PC-9 (cell line): ENCODE results near the gene USE1. TPM values are rescaled to one million over a fixed set of nuclear protein-coding genes. Genes with fewer than 3 reads are reported as not detected.

Source experiments
- BruUV-seq: library from RNA; stranded (reverse); fragments of 400-500 nt; replicated peaks from 2 replicates; lab custom pipeline; 2021; lab: Mats Ljungman, UMichigan
- CTCF ChIA-PET: fragments of 300-600 bp; sonication (Branson Sonifier 250); formaldehyde crosslinking; loops from one replicate; lab custom pipeline; 2022; ENCODE audit warnings: antibody characterized with exemption; lab: Charles Lee
- POLR2A ChIA-PET: fragments of 300-600 bp; sonication (Branson Sonifier 250); formaldehyde crosslinking; loops from one replicate; lab custom pipeline; 2022; ENCODE audit warnings: antibody characterized with exemption; ENCODE audit not compliant: unreplicated experiment; lab: Charles Lee
- DNase-seq, 2 experiments: peaks; one replicate each; pipeline versions ENCODE4 v3.0.0 to v3.0.0-alpha.2; 2015 to 2022; ENCODE audit warnings: mixed read lengths in 1 of 2
- H2AFZ ChIP-seq: fragments of 200-600 bp; sonication (generic); 2 replicates; pipeline ENCODE4 v1.8.1; 2017; ENCODE audit warnings: antibody characterized with exemption
- H3F3A ChIP-seq: fragments of 200-600 bp; sonication (generic); 2 replicates; pipeline ENCODE4 v1.8.1; 2017; ENCODE audit warnings: antibody characterized with exemption, mild to moderate bottlenecking, low read depth; ENCODE audit not compliant: insufficient read depth
- H3K27ac ChIP-seq: fragments of 200-600 bp; sonication (generic); 2 replicates; pipeline ENCODE4 v1.6.1; 2016; ENCODE audit warnings: mixed run types
- H3K27me3 ChIP-seq: fragments of 200-600 bp; sonication (generic); 2 replicates; pipeline ENCODE4 v1.6.1; 2016; ENCODE audit warnings: low read depth, mixed run types; ENCODE audit not compliant: insufficient read depth
- H3K36me3 ChIP-seq: fragments of 200-600 bp; sonication (generic); 2 replicates; pipeline ENCODE4 v1.6.1; 2016; ENCODE audit warnings: low read depth, mixed run types
- H3K4me1 ChIP-seq: fragments of 200-600 bp; sonication (generic); replicated peaks from 2 replicates; pipeline ENCODE4 v1.6.1; 2016; ENCODE audit warnings: mixed run types; ENCODE audit not compliant: insufficient read depth
- H3K4me2 ChIP-seq: fragments of 200-600 bp; sonication (generic); 2 replicates; pipeline ENCODE4 v1.6.1; 2017; ENCODE audit warnings: mixed run types
- H3K4me3 ChIP-seq: fragments of 200-600 bp; sonication (generic); 2 replicates; pipeline ENCODE4 v1.6.1; 2016; ENCODE audit warnings: mixed run types
- H3K79me2 ChIP-seq: fragments of 200-600 bp; sonication (generic); 2 replicates; pipeline ENCODE4 v1.6.1; 2017; ENCODE audit warnings: low read depth, mixed run types
- H3K9me2 ChIP-seq: fragments of 200-600 bp; sonication (generic); 2 replicates; pipeline ENCODE4 v1.8.1; 2017; ENCODE audit warnings: mild to moderate bottlenecking; ENCODE audit not compliant: insufficient read depth
- H3K9me3 ChIP-seq: fragments of 200-600 bp; sonication (generic); 2 replicates; pipeline ENCODE4 v1.8.1; 2016; ENCODE audit warnings: low read depth; ENCODE audit not compliant: insufficient read depth
- H4K20me1 ChIP-seq: fragments of 200-600 bp; sonication (generic); 2 replicates; pipeline ENCODE4 v1.8.1; 2017; ENCODE audit not compliant: insufficient read depth
- EZH2 ChIP-seq: fragments of 200-600 bp; sonication (generic); IDR thresholded peaks from 2 replicates; pipeline ENCODE4 v1.8.0; 2017; ENCODE audit warnings: antibody characterized with exemption, low read depth
- intact Hi-C: fragments of 100-400 bp; cut with micrococcal nuclease; formaldehyde crosslinking; loops from one replicate; pipeline ENCODE4 v1.10.0; 2022; ENCODE audit not compliant: unreplicated experiment
- total RNA-seq: library from RNA; stranded (reverse); gene quantifications from 2 replicates; pipeline ENCODE4 v1.2.3, GENCODE V29; 2021
- TF ChIP-seq, protein P1 (sequence below): fragments of 200-600 bp; sonication (generic); conservative IDR thresholded peaks from 2 replicates; pipeline ENCODE4 v1.6.1; 2017; ENCODE audit warnings: mixed run types, antibody characterized with exemption, mild to moderate bottlenecking, moderate library complexity

The USE1 gene
- total RNA-seq, 1 experiment from 2014 or later, result 19.8 TPM

DNA sequence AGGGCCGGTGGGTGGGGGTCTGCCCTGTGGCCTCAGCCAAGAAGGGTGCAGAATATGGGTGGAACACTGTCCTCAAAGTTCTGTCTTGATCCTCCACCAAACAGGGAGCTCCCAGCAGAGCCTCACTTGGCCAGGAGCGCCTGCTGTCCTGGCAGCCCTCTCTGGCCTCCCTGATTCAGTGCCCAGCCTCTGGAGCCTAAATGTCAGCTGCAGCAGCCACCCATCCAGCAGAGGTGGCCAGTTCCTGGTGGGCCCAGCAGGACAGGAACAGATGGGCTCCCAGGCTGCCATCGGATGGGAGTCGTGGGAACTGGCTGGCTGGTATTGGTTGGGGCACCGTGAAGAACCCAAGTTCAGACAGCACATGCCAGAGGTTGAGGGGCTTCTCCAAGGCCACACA is 1.8 kb upstream of the USE1 start:
- no peak overlapping the region for H2AFZ ChIP-seq
- intact Hi-C loops, result no loop called here
- no peak for TF ChIP-seq EZH2
- TF ChIP-seq, protein P1, sequence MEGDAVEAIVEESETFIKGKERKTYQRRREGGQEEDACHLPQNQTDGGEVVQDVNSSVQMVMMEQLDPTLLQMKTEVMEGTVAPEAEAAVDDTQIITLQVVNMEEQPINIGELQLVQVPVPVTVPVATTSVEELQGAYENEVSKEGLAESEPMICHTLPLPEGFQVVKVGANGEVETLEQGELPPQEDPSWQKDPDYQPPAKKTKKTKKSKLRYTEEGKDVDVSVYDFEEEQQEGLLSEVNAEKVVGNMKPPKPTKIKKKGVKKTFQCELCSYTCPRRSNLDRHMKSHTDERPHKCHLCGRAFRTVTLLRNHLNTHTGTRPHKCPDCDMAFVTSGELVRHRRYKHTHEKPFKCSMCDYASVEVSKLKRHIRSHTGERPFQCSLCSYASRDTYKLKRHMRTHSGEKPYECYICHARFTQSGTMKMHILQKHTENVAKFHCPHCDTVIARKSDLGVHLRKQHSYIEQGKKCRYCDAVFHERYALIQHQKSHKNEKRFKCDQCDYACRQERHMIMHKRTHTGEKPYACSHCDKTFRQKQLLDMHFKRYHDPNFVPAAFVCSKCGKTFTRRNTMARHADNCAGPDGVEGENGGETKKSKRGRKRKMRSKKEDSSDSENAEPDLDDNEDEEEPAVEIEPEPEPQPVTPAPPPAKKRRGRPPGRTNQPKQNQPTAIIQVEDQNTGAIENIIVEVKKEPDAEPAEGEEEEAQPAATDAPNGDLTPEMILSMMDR, result no peak
- H3K9me2 ChIP-seq, result no peaks in the 10 kb centered on the region
- no peaks in the 10 kb centered on the region for H3K9me3 ChIP-seq
- DNase-seq, result no peak
- ChIA-PET POLR2A (no interaction called here), CTCF (no interaction called here)
- H3K27me3 ChIP-seq, result no peaks in the 10 kb centered on the region
- peaks cover 6% of the 10 kb centered on the region; the same call in 1 of the 2 replicates for H3K36me3 ChIP-seq
- H3K79me2 ChIP-seq, result no peaks in the 10 kb centered on the region; the same call in 1 of the 2 replicates
- no peak overlapping the region for H3K4me2 ChIP-seq
- H3K27ac ChIP-seq, result no peak overlapping the region
- H3K4me3 ChIP-seq, result no peak overlapping the region
- no TSS peak for BruUV-seq
- peaks cover 14% of the 10 kb centered on the region for H3K4me1 ChIP-seq
- peaks cover 26% of the 10 kb centered on the region for H3F3A ChIP-seq
- no peaks in the 10 kb centered on the region for H4K20me1 ChIP-seq

DNA sequence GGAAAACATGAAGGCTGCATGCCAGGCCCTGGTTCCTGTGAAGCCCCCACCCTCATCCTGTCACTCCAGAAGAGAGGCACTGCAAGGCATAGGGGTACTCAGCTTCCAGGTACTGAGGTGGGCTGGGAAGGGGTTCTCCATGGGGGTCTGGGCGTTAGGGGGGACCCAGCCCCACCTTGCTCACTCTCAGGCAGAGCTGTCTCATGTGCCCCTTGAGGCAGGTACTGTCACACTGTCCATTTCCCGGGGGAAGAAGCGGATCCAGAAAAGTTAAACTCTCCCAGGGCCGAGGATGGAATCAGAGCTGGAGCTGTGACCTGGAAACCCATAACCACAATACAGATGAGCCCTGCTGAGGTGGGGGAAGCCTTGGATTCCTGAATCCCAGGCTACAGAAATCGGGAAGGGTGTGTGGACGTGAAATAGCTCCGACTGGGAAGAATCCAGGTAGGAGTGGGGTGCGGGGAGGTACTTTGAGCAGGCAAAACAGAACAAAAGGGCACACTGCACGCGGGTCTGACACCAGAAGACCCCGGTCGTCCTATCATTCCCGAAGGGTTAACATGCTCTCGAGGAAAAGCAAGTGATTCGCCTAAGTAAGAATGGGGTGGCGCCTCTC is 540 bp upstream of the USE1 start:
- TF ChIP-seq EZH2, result no peak
- TF ChIP-seq, protein P1, result no peak
- DNase-seq, result no peak
- Histone ChIP-seq H3K4me2 (peak overlapping the region; percentile 94), H3K27ac (peak overlapping the region; percentile 84), H3K27me3 (no peaks in the 10 kb centered on the region), H3K4me3 (peak overlapping the region; percentile 64), H3K4me1 (peaks cover 14% of the 10 kb centered on the region), H3K9me3 (no peaks in the 10 kb centered on the region), H3K9me2 (no peaks in the 10 kb centered on the region), H2AFZ (peak overlapping the region; percentile 79), H3K79me2 (no peaks in the 10 kb centered on the region; the same call in 1 of the 2 replicates), H3K36me3 (peaks cover 6% of the 10 kb centered on the region; the same call in 1 of the 2 replicates), H4K20me1 (no peaks in the 10 kb centered on the region), H3F3A (peaks cover 19% of the 10 kb centered on the region; the same call in 1 of the 2 replicates)
- intact Hi-C loops, result no loop called here
- ChIA-PET POLR2A (interaction anchor here (0.6 to 1.6 kb wide), 6 partner anchors 12 to 524 kb away, joined by 4 to 19 read pairs (median 4); partner anchors contain the start of genes BABAM1 and OCEL1), CTCF (interaction anchor here (0.7 to 0.8 kb wide), 2 partner anchors 9 to 124 kb away, joined by 3 read pairs; no protein-coding TSS in a partner anchor)
- BruUV-seq, result TSS peak; percentile 93

DNA sequence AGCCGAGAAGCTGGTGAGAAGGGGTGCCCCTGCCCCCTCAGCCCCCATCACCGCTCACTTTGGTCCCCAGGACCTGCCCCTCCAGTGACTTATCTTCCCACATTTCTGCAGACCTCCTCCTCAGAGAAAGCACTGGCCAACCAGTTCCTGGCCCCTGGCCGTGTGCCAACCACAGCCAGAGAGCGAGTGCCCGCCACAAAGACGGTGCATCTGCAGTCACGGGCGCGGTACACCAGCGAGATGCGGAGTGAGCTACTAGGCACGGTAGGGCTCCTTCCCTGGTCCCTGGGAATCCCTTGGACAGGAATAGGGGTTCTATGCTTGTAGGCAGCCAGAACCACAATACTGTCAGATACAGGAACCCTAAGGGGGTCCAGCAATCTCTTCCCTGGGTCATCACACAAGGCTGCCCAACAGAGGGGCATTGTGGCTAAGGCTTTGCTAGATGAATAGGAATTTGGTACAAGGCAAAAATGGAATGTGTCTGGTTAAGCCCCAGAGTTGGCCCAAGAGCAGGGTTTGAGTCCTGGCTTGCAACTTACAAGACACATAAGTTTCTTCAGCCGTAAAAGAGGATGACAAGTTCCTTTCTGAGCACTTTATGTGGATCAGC is 1.0 kb downstream of the USE1 start:
- H3K4me1 ChIP-seq, result peaks cover 26% of the 10 kb centered on the region
- TF ChIP-seq EZH2, result no peak
- TF ChIP-seq, protein P1, result no peak
- H3K27ac ChIP-seq, result no peak overlapping the region
- H4K20me1 ChIP-seq, result no peaks in the 10 kb centered on the region
- CTCF ChIA-PET, result no interaction called here
- intact Hi-C loops, result no loop called here
- H2AFZ ChIP-seq, result no peak overlapping the region
- POLR2A ChIA-PET, result interaction anchor here (0.6 to 1.6 kb wide), 5 partner anchors 18 to 498 kb away, joined by 3 to 14 read pairs (median 5); partner anchors contain the start of gene BABAM1
- peak overlapping the region; percentile 94 for H3K4me2 ChIP-seq
- H3F3A ChIP-seq, result peaks cover 18% of the 10 kb centered on the region; the same call in 1 of the 2 replicates
- peak overlapping the region; percentile 64 for H3K4me3 ChIP-seq
- no peaks in the 10 kb centered on the region for H3K27me3 ChIP-seq
- peaks cover 6% of the 10 kb centered on the region; the same call in 1 of the 2 replicates for H3K36me3 ChIP-seq
- DNase-seq, result no peak
- H3K9me3 ChIP-seq, result no peaks in the 10 kb centered on the region
- no peaks in the 10 kb centered on the region; the same call in 1 of the 2 replicates for H3K79me2 ChIP-seq
- TSS peak; percentile 51 for BruUV-seq
- no peaks in the 10 kb centered on the region for H3K9me2 ChIP-seq
